ENCODE measurements around the gene SMG9.

Gene SMG9

GRCh38 chr19:43726736-43727592 is 27.8 kb downstream of the SMG9 start:
- no peak for DNase-seq (ENCODE audit: low read depth in 2 of 2, low spot score in 1 of 2)

- no peak for DNase-seq (ENCODE audit: low read depth in 2 of 2, low spot score in 1 of 2)
Measured at GRCh38 chr19:43725468-43725867, 29.3 kb downstream of the SMG9 start.

GRCh38 chr19:43724896-43725295 is 29.9 kb downstream of the SMG9 start:
- no peak for DNase-seq (ENCODE audit: low read depth in 2 of 2, low spot score in 1 of 2)

GRCh38 chr19:43723588-43723987 is 31.2 kb downstream of the SMG9 start:
- DNase-seq (ENCODE audit: low read depth in 2 of 2, low spot score in 1 of 2) = no peak

- no peak for DNase-seq (ENCODE audit: low read depth in 2 of 2, low spot score in 1 of 2)
Measured at GRCh38 chr19:43721469-43722048, 33.2 kb downstream of the SMG9 start.

- no peak for DNase-seq (ENCODE audit: low read depth in 2 of 2, low spot score in 1 of 2)
Measured at GRCh38 chr19:43720936-43721335, 33.8 kb downstream of the SMG9 start.

GRCh38 chr19:43719918-43720317 is 34.8 kb downstream of the SMG9 start:
- DNase-seq (ENCODE audit: low read depth in 2 of 2, low spot score in 1 of 2) = no peak

GRCh38 chr19:43719378-43719868 is 35.3 kb downstream of the SMG9 start:
- no peak for DNase-seq (ENCODE audit: low read depth in 2 of 2, low spot score in 1 of 2)

GRCh38 chr19:43718627-43719377 is 36.0 kb downstream of the SMG9 start:
- no peak for DNase-seq (ENCODE audit: low read depth in 2 of 2, low spot score in 1 of 2)

- DNase-seq (ENCODE audit: low read depth in 2 of 2, low spot score in 1 of 2) = no peak
Measured at GRCh38 chr19:43715776-43716175, 39.0 kb downstream of the SMG9 start, which contains the start of gene IRGC. TSS of gene IRGC (plus strand) at chr19:43716076. CDS start at chr19:43718559, 2,483 bp downstream.

- no peak for DNase-seq (ENCODE audit: low read depth in 2 of 2, low spot score in 1 of 2)
Measured at GRCh38 chr19:43713208-43713607, 41.6 kb downstream of the SMG9 start.

- DNase-seq (ENCODE audit: low read depth in 2 of 2, low spot score in 1 of 2) = no peak
Measured at GRCh38 chr19:43711751-43712355, 42.9 kb downstream of the SMG9 start.

- no peak for DNase-seq (ENCODE audit: low read depth in 2 of 2, low spot score in 1 of 2)
Measured at GRCh38 chr19:43708716-43709115, 46.0 kb downstream of the SMG9 start.

- DNase-seq (ENCODE audit: low read depth in 2 of 2, low spot score in 1 of 2) = no peak
Measured at GRCh38 chr19:43707158-43707712, 47.5 kb downstream of the SMG9 start.

GRCh38 chr19:43705729-43706128 is 49.0 kb downstream of the SMG9 start:
- no peak for DNase-seq (ENCODE audit: low read depth in 2 of 2, low spot score in 1 of 2)

GRCh38 chr19:43704002-43704705 is 50.6 kb downstream of the SMG9 start:
- no peak for DNase-seq (ENCODE audit: low read depth in 2 of 2, low spot score in 1 of 2)

GRCh38 chr19:43700395-43701000 is 54.3 kb downstream of the SMG9 start:
- DNase-seq (ENCODE audit: low read depth in 2 of 2, low spot score in 1 of 2) = no peak

- DNase-seq (ENCODE audit: low read depth in 2 of 2, low spot score in 1 of 2) = no peak
Measured at GRCh38 chr19:43699506-43700394, 55.0 kb downstream of the SMG9 start.

- no peak for DNase-seq (ENCODE audit: low read depth in 2 of 2, low spot score in 1 of 2)
Measured at GRCh38 chr19:43697295-43697694, 57.5 kb downstream of the SMG9 start.
